Mesenchymal stem cell (in vitro differentiated cells and primary cell): ENCODE results near the gene ICA1.

Experiments
- DNase-seq: peaks from one replicate; pipeline ENCODE4 v3.0.0-alpha.2; 2013
- H2AFZ ChIP-seq: one replicate; pipeline ENCODE4 v1.6.1; 2013; ENCODE audit warnings: low read depth, mild to moderate bottlenecking, control low read depth, inconsistent platforms, low read length, moderate library complexity
- H2AK5ac ChIP-seq: 2 replicates; pipeline ENCODE4 v1.6.1; 2013; ENCODE audit warnings: low read length, moderate library complexity, mild to moderate bottlenecking, inconsistent platforms; ENCODE audit not compliant: severe bottlenecking
- H2BK120ac ChIP-seq: one replicate; pipeline ENCODE4 v1.6.1; 2013; ENCODE audit warnings: low read depth, mild to moderate bottlenecking, inconsistent platforms, low read length, moderate library complexity
- H2BK12ac ChIP-seq, 2 experiments: one replicate each; pipeline ENCODE4 v1.6.1; 2013; ENCODE audit warnings: inconsistent platforms in 2 of 2, low read length in 2 of 2, mild to moderate bottlenecking in 2 of 2, moderate library complexity in 2 of 2, control low read depth in 1 of 2
- H2BK15ac ChIP-seq: one replicate; pipeline ENCODE4 v1.6.1; 2013; ENCODE audit warnings: mild to moderate bottlenecking, low read depth, inconsistent platforms; ENCODE audit not compliant: poor library complexity, severe bottlenecking
- H2BK5ac ChIP-seq: 2 replicates; pipeline ENCODE4 v1.6.1; 2013; ENCODE audit warnings: low read depth, mild to moderate bottlenecking, low read length, control low read depth, inconsistent platforms; ENCODE audit not compliant: poor library complexity, severe bottlenecking
- H3K14ac ChIP-seq, 2 experiments: one replicate each; pipeline ENCODE4 v1.6.1; 2013; ENCODE audit warnings: inconsistent platforms in 2 of 2, low read length in 2 of 2, control low read depth in 1 of 2, mild to moderate bottlenecking in 1 of 2, moderate library complexity in 1 of 2
- H3K18ac ChIP-seq, 2 experiments: one replicate each; pipeline ENCODE4 v1.6.1; 2013; ENCODE audit warnings: inconsistent platforms in 2 of 2, low read length in 2 of 2, control low read depth in 1 of 2, low read depth in 1 of 2, mild to moderate bottlenecking in 1 of 2
- H3K23ac ChIP-seq, 2 experiments: one replicate each; pipeline ENCODE4 v1.6.1; 2013; ENCODE audit warnings: inconsistent platforms in 2 of 2, low read length in 2 of 2, mild to moderate bottlenecking in 2 of 2, moderate library complexity in 2 of 2, control low read depth in 1 of 2
- H3K27ac ChIP-seq: 2 replicates; pipeline ENCODE4 v1.5.1; 2013; ENCODE audit warnings: mild to moderate bottlenecking, moderate library complexity, low read length, control low read depth, inconsistent platforms; ENCODE audit not compliant: poor library complexity, severe bottlenecking
- H3K27me3 ChIP-seq, 2 experiments: 2 replicates each; pipeline versions ENCODE4 v1.6.1 to v1.7.0; 2013; ENCODE audit warnings: low read length in 2 of 2, mild to moderate bottlenecking in 2 of 2, moderate library complexity in 2 of 2, control low read depth in 1 of 2, inconsistent platforms in 1 of 2; ENCODE audit not compliant: control insufficient read depth in 1 of 2, insufficient read depth in 1 of 2
- H3K36me3 ChIP-seq, 2 experiments: 2 replicates each; pipeline versions ENCODE4 v1.6.1 to v1.7.0; 2013; ENCODE audit warnings: low read length in 2 of 2, control low read depth in 1 of 2, inconsistent platforms in 1 of 2, low read depth in 1 of 2, mild to moderate bottlenecking in 1 of 2; ENCODE audit not compliant: insufficient read depth in 2 of 2, control insufficient read depth in 1 of 2
- H3K4ac ChIP-seq, 2 experiments: one replicate each; pipeline ENCODE4 v1.6.1; 2013; ENCODE audit warnings: inconsistent platforms in 2 of 2, low read length in 2 of 2, mild to moderate bottlenecking in 2 of 2, moderate library complexity in 2 of 2, control low read depth in 1 of 2, low read depth in 1 of 2
- H3K4me1 ChIP-seq: 2 replicates; pipeline ENCODE4 v1.6.1; 2013; ENCODE audit warnings: low read depth, low read length, control low read depth; ENCODE audit not compliant: control insufficient read depth, insufficient read depth
- H3K4me2 ChIP-seq: 2 replicates; pipeline ENCODE4 v1.6.1; 2013; ENCODE audit warnings: low read length, mild to moderate bottlenecking, inconsistent platforms; ENCODE audit not compliant: poor library complexity, severe bottlenecking
- H3K4me3 ChIP-seq, 2 experiments: 2 replicates each; pipeline versions ENCODE4 v1.5.1 to v1.7.0; 2013; ENCODE audit warnings: low read length in 2 of 2, mild to moderate bottlenecking in 2 of 2, control low read depth in 1 of 2, low read depth in 1 of 2; ENCODE audit not compliant: insufficient read depth in 1 of 2
- H3K79me1 ChIP-seq: replicated peaks from 2 replicates; pipeline ENCODE4 v1.6.1; 2013; ENCODE audit warnings: mild to moderate bottlenecking, control low read depth, low read length, inconsistent platforms; ENCODE audit not compliant: poor library complexity, severe bottlenecking
- H3K9ac ChIP-seq: 2 replicates; pipeline ENCODE4 v1.7.0; 2013; ENCODE audit warnings: mild to moderate bottlenecking, low read length, moderate library complexity
- H3K9me3 ChIP-seq: 2 replicates; pipeline ENCODE4 v1.7.0; 2013; ENCODE audit warnings: mild to moderate bottlenecking, low read length; ENCODE audit not compliant: control insufficient read depth
- H4K8ac ChIP-seq: one replicate; pipeline ENCODE4 v1.6.1; 2013; ENCODE audit warnings: inconsistent platforms, mild to moderate bottlenecking, low read length, moderate library complexity
- H4K91ac ChIP-seq: one replicate; pipeline ENCODE4 v1.6.1; 2013; ENCODE audit warnings: mild to moderate bottlenecking, low read length, inconsistent platforms
- WGBS: methylation state at CpG from one replicate; pipeline ENCODE4 v1.1.7; 2013; ENCODE audit warnings: mixed read lengths; 5-methylcytosine and 5-hydroxymethylcytosine counted together

Gene ICA1

GRCh38 chr7:8143151-8143874 is 118.7 kb downstream of the ICA1 start:
- 78% methylated on average over 6 of the region's 6 CpGs for WGBS

GRCh38 chr7:8142477-8142876 is 119.5 kb downstream of the ICA1 start:
- H3K18ac ChIP-seq: no peak overlapping the region
- H3K79me1 ChIP-seq: no peaks in the 10 kb centered on the region
- H3K4ac ChIP-seq: no peak overlapping the region
- no peak overlapping the region for H2BK120ac ChIP-seq
- H3K27ac ChIP-seq: no peak overlapping the region
- no peak overlapping the region for H4K91ac ChIP-seq
- H2AK5ac ChIP-seq: no peak overlapping the region
- no peak overlapping the region for H4K8ac ChIP-seq
- no peaks in the 10 kb centered on the region for H3K36me3 ChIP-seq
- H2BK5ac ChIP-seq: no peak overlapping the region
- H3K27me3 ChIP-seq: no peaks in the 10 kb centered on the region
- H3K9me3 ChIP-seq: no peaks in the 10 kb centered on the region
- H3K23ac ChIP-seq: no peak overlapping the region
- no peak overlapping the region for H3K4me2 ChIP-seq
- H3K4me1 ChIP-seq: no peaks in the 10 kb centered on the region
- no peak for DNase-seq
- H3K9ac ChIP-seq: no peak overlapping the region
- WGBS: no CpG with 5 or more reads among the region's 2 CpGs
- no peak overlapping the region for H2BK15ac ChIP-seq
- no peak overlapping the region for H2BK12ac ChIP-seq
- H2AFZ ChIP-seq: no peak overlapping the region
- H3K4me3 ChIP-seq: no peak overlapping the region
- no peak overlapping the region for H3K14ac ChIP-seq

More at GRCh38 chr7:8143151-8143874, 118.7 kb downstream of the ICA1 start:
- no peak overlapping the region for H3K18ac ChIP-seq
- no peaks in the 10 kb centered on the region for H3K27me3 ChIP-seq
- no peaks in the 10 kb centered on the region for H3K9me3 ChIP-seq
- no peak overlapping the region for H3K23ac ChIP-seq
- H3K4ac ChIP-seq: no peak overlapping the region
- H3K27ac ChIP-seq: no peak overlapping the region
- H2BK12ac ChIP-seq: no peak overlapping the region
- H3K14ac ChIP-seq: no peak overlapping the region
- no peak for DNase-seq
- no peaks in the 10 kb centered on the region for H3K36me3 ChIP-seq
- no peak overlapping the region for H3K4me2 ChIP-seq
- no peak overlapping the region for H2AFZ ChIP-seq
- no peaks in the 10 kb centered on the region for H3K79me1 ChIP-seq
- H3K4me3 ChIP-seq: no peak overlapping the region
- H4K8ac ChIP-seq: no peak overlapping the region
- no peak overlapping the region for H2BK15ac ChIP-seq
- H3K9ac ChIP-seq: no peak overlapping the region
- H4K91ac ChIP-seq: no peak overlapping the region
- H2BK120ac ChIP-seq: no peak overlapping the region
- no peak overlapping the region for H2AK5ac ChIP-seq
- no peak overlapping the region for H2BK5ac ChIP-seq
- no peaks in the 10 kb centered on the region for H3K4me1 ChIP-seq

- no peak overlapping the region for H3K23ac ChIP-seq
- H3K36me3 ChIP-seq: no peaks in the 10 kb centered on the region
- H2AK5ac ChIP-seq: peak overlapping the region; percentile 4
- no peak for DNase-seq
- H3K4me1 ChIP-seq: peaks cover 3% of the 10 kb centered on the region
- no peak overlapping the region for H3K18ac ChIP-seq
- H2AFZ ChIP-seq: no peak overlapping the region
- no peak overlapping the region for H3K4me2 ChIP-seq
- H3K27ac ChIP-seq: no peak overlapping the region
- peak overlapping the region in 1 of 2 experiments; percentile 93 for H3K14ac ChIP-seq
- no peak overlapping the region for H2BK5ac ChIP-seq
- no peak overlapping the region for H2BK12ac ChIP-seq
- no peak overlapping the region for H2BK120ac ChIP-seq
- H2BK15ac ChIP-seq: no peak overlapping the region
- H3K4me3 ChIP-seq: no peak overlapping the region
- H4K8ac ChIP-seq: no peak overlapping the region
- H3K27me3 ChIP-seq: no peaks in the 10 kb centered on the region
- no peaks in the 10 kb centered on the region for H3K79me1 ChIP-seq
- no peak overlapping the region for H4K91ac ChIP-seq
- H3K9ac ChIP-seq: no peak overlapping the region
- 94% methylated on average over 4 of the region's 4 CpGs for WGBS
- H3K9me3 ChIP-seq: no peaks in the 10 kb centered on the region
- no peak overlapping the region for H3K4ac ChIP-seq
These were observed 120.9 kb downstream of the ICA1 start for GRCh38 chr7:8141070-8141469.

- H2BK5ac ChIP-seq: no peak overlapping the region
- H3K4ac ChIP-seq: no peak overlapping the region
- H3K23ac ChIP-seq: peak overlapping the region in 1 of 2 experiments; percentile 74
- no peak overlapping the region for H2BK120ac ChIP-seq
- no peak overlapping the region for H4K91ac ChIP-seq
- no peak overlapping the region for H3K9ac ChIP-seq
- peaks cover 12% of the 10 kb centered on the region for H3K4me1 ChIP-seq
- H2BK12ac ChIP-seq: no peak overlapping the region
- no peak for DNase-seq
- no peak overlapping the region for H2BK15ac ChIP-seq
- H3K36me3 ChIP-seq: no peaks in the 10 kb centered on the region
- no peaks in the 10 kb centered on the region for H3K9me3 ChIP-seq
- peak overlapping the region; percentile 8 for H3K4me2 ChIP-seq
- H3K27ac ChIP-seq: peak overlapping the region; percentile 63
- H4K8ac ChIP-seq: no peak overlapping the region
- no peaks in the 10 kb centered on the region for H3K27me3 ChIP-seq
- no peak overlapping the region for H3K4me3 ChIP-seq
- H3K18ac ChIP-seq: no peak overlapping the region
- WGBS: 97% methylated on average over 12 of the region's 12 CpGs
- H3K14ac ChIP-seq: no peak overlapping the region
- H3K79me1 ChIP-seq: no peaks in the 10 kb centered on the region
- no peak overlapping the region for H2AFZ ChIP-seq
- H2AK5ac ChIP-seq: peak overlapping the region; percentile 61
These were observed 125.8 kb downstream of the ICA1 start for GRCh38 chr7:8136051-8136730.
